PC-9 (cell line): ENCODE measurements around the gene DCST2. TPM values are rescaled to one million over a fixed set of nuclear protein-coding genes. Genes with fewer than 3 reads are reported as not detected.
A peak's percentile ranks its signal among the peaks of the same experiment; 100 is the strongest.

Experiments
- BruUV-seq: library from RNA; stranded (reverse); fragments of 400-500 nt; replicated peaks from 2 replicates; lab custom pipeline; 2021; lab: Mats Ljungman, UMichigan
- CTCF ChIA-PET: fragments of 300-600 bp; sonication (Branson Sonifier 250); formaldehyde crosslinking; loops from one replicate; lab custom pipeline; 2022; ENCODE audit warnings: antibody characterized with exemption; lab: Charles Lee
- POLR2A ChIA-PET: fragments of 300-600 bp; sonication (Branson Sonifier 250); formaldehyde crosslinking; loops from one replicate; lab custom pipeline; 2022; ENCODE audit warnings: antibody characterized with exemption; ENCODE audit not compliant: unreplicated experiment; lab: Charles Lee
- DNase-seq, 2 experiments: peaks; one replicate each; pipeline versions ENCODE4 v3.0.0 to v3.0.0-alpha.2; 2015 to 2022; ENCODE audit warnings: mixed read lengths in 1 of 2
- H2AFZ ChIP-seq: fragments of 200-600 bp; sonication (generic); 2 replicates; pipeline ENCODE4 v1.8.1; 2017; ENCODE audit warnings: antibody characterized with exemption
- H3F3A ChIP-seq: fragments of 200-600 bp; sonication (generic); 2 replicates; pipeline ENCODE4 v1.8.1; 2017; ENCODE audit warnings: antibody characterized with exemption, mild to moderate bottlenecking, low read depth; ENCODE audit not compliant: insufficient read depth
- H3K27ac ChIP-seq: fragments of 200-600 bp; sonication (generic); 2 replicates; pipeline ENCODE4 v1.6.1; 2016; ENCODE audit warnings: mixed run types
- H3K27me3 ChIP-seq: fragments of 200-600 bp; sonication (generic); 2 replicates; pipeline ENCODE4 v1.6.1; 2016; ENCODE audit warnings: low read depth, mixed run types; ENCODE audit not compliant: insufficient read depth
- H3K36me3 ChIP-seq: fragments of 200-600 bp; sonication (generic); 2 replicates; pipeline ENCODE4 v1.6.1; 2016; ENCODE audit warnings: low read depth, mixed run types
- H3K4me1 ChIP-seq: fragments of 200-600 bp; sonication (generic); replicated peaks from 2 replicates; pipeline ENCODE4 v1.6.1; 2016; ENCODE audit warnings: mixed run types; ENCODE audit not compliant: insufficient read depth
- H3K4me2 ChIP-seq: fragments of 200-600 bp; sonication (generic); 2 replicates; pipeline ENCODE4 v1.6.1; 2017; ENCODE audit warnings: mixed run types
- H3K4me3 ChIP-seq: fragments of 200-600 bp; sonication (generic); 2 replicates; pipeline ENCODE4 v1.6.1; 2016; ENCODE audit warnings: mixed run types
- H3K79me2 ChIP-seq: fragments of 200-600 bp; sonication (generic); 2 replicates; pipeline ENCODE4 v1.6.1; 2017; ENCODE audit warnings: low read depth, mixed run types
- H3K9me2 ChIP-seq: fragments of 200-600 bp; sonication (generic); 2 replicates; pipeline ENCODE4 v1.8.1; 2017; ENCODE audit warnings: mild to moderate bottlenecking; ENCODE audit not compliant: insufficient read depth
- H3K9me3 ChIP-seq: fragments of 200-600 bp; sonication (generic); 2 replicates; pipeline ENCODE4 v1.8.1; 2016; ENCODE audit warnings: low read depth; ENCODE audit not compliant: insufficient read depth
- H4K20me1 ChIP-seq: fragments of 200-600 bp; sonication (generic); 2 replicates; pipeline ENCODE4 v1.8.1; 2017; ENCODE audit not compliant: insufficient read depth
- CTCF ChIP-seq: fragments of 200-600 bp; sonication (generic); conservative IDR thresholded peaks from 2 replicates; pipeline ENCODE4 v1.6.1; 2017; ENCODE audit warnings: mixed run types, antibody characterized with exemption, mild to moderate bottlenecking, moderate library complexity
- EZH2 ChIP-seq: fragments of 200-600 bp; sonication (generic); IDR thresholded peaks from 2 replicates; pipeline ENCODE4 v1.8.0; 2017; ENCODE audit warnings: antibody characterized with exemption, low read depth
- intact Hi-C: fragments of 100-400 bp; cut with micrococcal nuclease; formaldehyde crosslinking; loops from one replicate; pipeline ENCODE4 v1.10.0; 2022; ENCODE audit not compliant: unreplicated experiment
- total RNA-seq: library from RNA; stranded (reverse); gene quantifications from 2 replicates; pipeline ENCODE4 v1.2.3, GENCODE V29; 2021

DCST2 gene
- total RNA-seq, 1 experiment from 2014 or later, result 4.4 TPM

- peaks cover 20% of the 10 kb centered on the region for H3K4me1 ChIP-seq
- H3K9me2 ChIP-seq, result no peaks in the 10 kb centered on the region
- no peaks in the 10 kb centered on the region for H3K27me3 ChIP-seq
- CTCF ChIA-PET, result interaction anchor here (0.7 to 1.2 kb wide), 3 partner anchors 14 to 49 kb away, joined by 3 to 7 read pairs (median 4); partner anchors contain the start of gene ADAM15
- peaks cover 58% of the 10 kb centered on the region for H3K79me2 ChIP-seq
- H3K36me3 ChIP-seq, result no peaks in the 10 kb centered on the region
- peaks cover 16% of the 10 kb centered on the region for H3F3A ChIP-seq
- POLR2A ChIA-PET, result interaction anchor here (0.5 to 0.9 kb wide), 7 partner anchors 8 to 80 kb away, joined by 3 to 22 read pairs (median 7); partner anchors contain the start of genes FLAD1 and SHC1
- intact Hi-C loops, result loop anchor here (1.0 to 5.0 kb wide), 3 partner anchors 15 to 82 kb away; partner anchors contain the start of gene PYGO2
- no peaks in the 10 kb centered on the region; the same call in 1 of the 2 replicates for H4K20me1 ChIP-seq
- no peaks in the 10 kb centered on the region for H3K9me3 ChIP-seq
- peak within 1 kb of the TSS; percentile 72 for H3K27ac ChIP-seq
- H3K4me3 ChIP-seq, result peak within 1 kb of the TSS; percentile 100
- peak within 1 kb of the TSS; percentile 77 for H2AFZ ChIP-seq
- H3K4me2 ChIP-seq, result peak within 1 kb of the TSS; percentile 91
- BruUV-seq, result TSS peak; percentile 53
- peak in 1 of 2 experiments; percentile 64 for DNase-seq
- TF ChIP-seq EZH2 (no peak), CTCF (no peak)
These were observed 30.9 kb downstream of the DCST2 start, which contains the start of gene ZBTB7B for GRCh38 chr1:155002464-155003226. TSS of gene ZBTB7B (plus strand) at chr1:155002802. CDS start at chr1:155014661, 11,859 bp downstream.

GRCh38 chr1:155001675-155002463, 31.7 kb downstream of the DCST2 start:
- Histone ChIP-seq H3K9me2 (no peaks in the 10 kb centered on the region), H3K4me3 (peak overlapping the region; percentile 80), H3K4me2 (peak overlapping the region; percentile 90), H3K36me3 (no peaks in the 10 kb centered on the region), H3K27me3 (no peaks in the 10 kb centered on the region), H3K4me1 (peaks cover 20% of the 10 kb centered on the region), H3K9me3 (no peaks in the 10 kb centered on the region), H3K79me2 (peaks cover 50% of the 10 kb centered on the region), H3K27ac (peak overlapping the region; percentile 72), H2AFZ (peak overlapping the region; percentile 71; the same call in 1 of the 2 replicates), H4K20me1 (no peaks in the 10 kb centered on the region; the same call in 1 of the 2 replicates), H3F3A (peaks cover 24% of the 10 kb centered on the region)
- DNase-seq, result peak; percentile 96 to 99
- no peak for TF ChIP-seq EZH2
- TF ChIP-seq CTCF, result peak; percentile 68; the same call in 1 of the 2 replicates
- ChIA-PET POLR2A (interaction anchor here (0.5 to 0.9 kb wide), 8 partner anchors 8 to 1450 kb away, joined by 3 to 22 read pairs (median 6); partner anchors contain the start of genes FLAD1 and SHC1), CTCF (interaction anchor here (0.7 to 1.2 kb wide), 3 partner anchors 15 to 49 kb away, joined by 3 to 7 read pairs (median 4); partner anchors contain the start of gene ADAM15)
- intact Hi-C loops, result loop anchor here (1.0 to 5.0 kb wide), 6 partner anchors 15 to 82 kb away; partner anchors contain the start of genes PMVK and PYGO2
- BruUV-seq, result TSS peak; percentile 35

GRCh38 chr1:155001425-155001674, 32.2 kb downstream of the DCST2 start:
- Histone ChIP-seq H3K4me1 (peaks cover 20% of the 10 kb centered on the region), H3K9me2 (no peaks in the 10 kb centered on the region), H2AFZ (peak overlapping the region; percentile 71; the same call in 1 of the 2 replicates), H3K27me3 (no peaks in the 10 kb centered on the region), H3K9me3 (no peaks in the 10 kb centered on the region), H3K4me2 (peak overlapping the region; percentile 90), H3F3A (peaks cover 28% of the 10 kb centered on the region), H3K36me3 (no peaks in the 10 kb centered on the region), H4K20me1 (no peaks in the 10 kb centered on the region), H3K79me2 (peaks cover 45% of the 10 kb centered on the region), H3K4me3 (peak overlapping the region; percentile 80), H3K27ac (peak overlapping the region; percentile 72)
- intact Hi-C loops, result loop anchor here (1.0 to 5.0 kb wide), 4 partner anchors 28 to 65 kb away; partner anchors contain the start of genes PMVK and PYGO2
- no peak for TF ChIP-seq EZH2
- TF ChIP-seq CTCF, result no peak
- DNase-seq, result no peak
- CTCF ChIA-PET, result no interaction called here
- no TSS peak for BruUV-seq
- POLR2A ChIA-PET, result interaction anchor here (0.5 to 0.7 kb wide), 3 partner anchors 8 to 1450 kb away, joined by 3 to 5 read pairs (median 4); partner anchors contain the start of gene LENEP
